AG04449 (cell line): ENCODE data around the gene CXADR.

Experiments
- CTCF ChIA-PET: fragments of 350-600 bp; formaldehyde crosslinking; extraction: SDS; loops from one replicate; lab custom pipeline; 2021; ENCODE audit warnings: antibody characterized with exemption; lab: Yijun Ruan, JAX
- POLR2A ChIA-PET: fragments of 400-600, 350-600 bp; formaldehyde crosslinking; extraction: SDS; loops from one replicate; lab custom pipeline; 2020; ENCODE audit warnings: antibody characterized with exemption, inconsistent platforms; lab: Yijun Ruan, JAX
- DNase-seq: peaks from one replicate; pipeline ENCODE4 v3.0.0-alpha.2; 2010; ENCODE audit warnings: low read depth, low spot score
- H3K4me3 ChIP-seq: 2 replicates; pipeline ENCODE4 v1.5.1; 2011; ENCODE audit warnings: low read depth, mild to moderate bottlenecking, control low read depth, low read length
- CTCF ChIP-seq: IDR thresholded peaks from one replicate; pipeline ENCODE4 v1.5.1; 2011; ENCODE audit warnings: mild to moderate bottlenecking, moderate library complexity, low read length, control low read depth, inconsistent platforms; ENCODE audit not compliant: insufficient read depth; ENCODE audit errors: missing control alignments

Gene CXADR

GRCh38 chr21:17550671-17551308 is 37.9 kb downstream of the CXADR start:
- ChIA-PET CTCF (no interaction called here), POLR2A (no interaction called here)
- H3K4me3 ChIP-seq = no peak overlapping the region
- DNase-seq = no peak
- no peak for TF ChIP-seq CTCF

- no peak overlapping the region for H3K4me3 ChIP-seq
- no peak for TF ChIP-seq CTCF
- POLR2A ChIA-PET = no interaction called here
- no peak for DNase-seq
- CTCF ChIA-PET = interaction anchor here (0.7 to 1.3 kb wide), 2 partner anchors 10 to 165 kb away, joined by 3 read pairs; no protein-coding TSS in a partner anchor
Measured at GRCh38 chr21:17552410-17552809, 39.6 kb downstream of the CXADR start.

GRCh38 chr21:17554120-17554519 is 41.3 kb downstream of the CXADR start:
- H3K4me3 ChIP-seq = no peak overlapping the region
- TF ChIP-seq CTCF = no peak
- DNase-seq = no peak
- POLR2A ChIA-PET = no interaction called here
- CTCF ChIA-PET = interaction anchor here (1.8 kb wide), 1 partner anchor 167 kb away, joined by 38 read pairs; no protein-coding TSS in a partner anchor

GRCh38 chr21:17554679-17555465 is 42.0 kb downstream of the CXADR start:
- DNase-seq = no peak
- ChIA-PET POLR2A (no interaction called here), CTCF (interaction anchor here (1.8 kb wide), 1 partner anchor 167 kb away, joined by 38 read pairs; no protein-coding TSS in a partner anchor)
- H3K4me3 ChIP-seq = no peak overlapping the region
- no peak for TF ChIP-seq CTCF

- no peak overlapping the region for H3K4me3 ChIP-seq
- ChIA-PET CTCF (interaction anchor here (1.2 kb wide), 1 partner anchor 172 kb away, joined by 3 read pairs; no protein-coding TSS in a partner anchor), POLR2A (no interaction called here)
- DNase-seq = no peak
- no peak for TF ChIP-seq CTCF
Measured at GRCh38 chr21:17560377-17561025, 47.7 kb downstream of the CXADR start.
